ENCODE results near the gene SLC2A8. TPM values are rescaled to one million over a fixed set of nuclear protein-coding genes. Genes with fewer than 3 reads are reported as not detected.

The SLC2A8 gene
- polyA plus RNA-seq, 3 donors: 6.6 to 8.7 (median 6.6) TPM

GRCh38 chr9:127402401-127403090 is 5.6 kb downstream of the SLC2A8 start:
- Histone ChIP-seq H3K9ac (ENCODE audit: insufficient read depth, low read length, poor library complexity, severe bottlenecking) (no peak overlapping the region), H2AFZ (ENCODE audit: insufficient read depth, low read depth, low read length, poor library complexity, severe bottlenecking) (no peak overlapping the region), H3K36me3 (replicated peaks in 1 of 2; ENCODE audit: control insufficient read depth in 1 of 2, insufficient read depth in 2 of 2, low read length in 2 of 2) (peaks cover 0 to 4% of the 10 kb centered on the region in 2 donors), H3K4me3 (replicated peaks in 1 of 3; ENCODE audit: low read depth in 2 of 3, low read length in 3 of 3) (no peak overlapping the region), H3K9me3 (replicated peaks in 1 of 2; ENCODE audit: control insufficient read depth in 1 of 2, insufficient read depth in 1 of 2, low read length in 2 of 2) (no peaks in the 10 kb centered on the region), H3K27ac (ENCODE audit: low read depth in 1 of 2, low read length in 2 of 2) (no peak overlapping the region), H4K20me1 (ENCODE audit: insufficient read depth, low read length) (peaks cover 5% of the 10 kb centered on the region), H3K4me2 (replicated peaks; ENCODE audit: extremely low read depth, low read length, poor library complexity, severe bottlenecking) (no peak overlapping the region), H3K4me1 (ENCODE audit: control insufficient read depth in 1 of 2, insufficient read depth in 2 of 2, low read length in 2 of 2) (peaks cover 11 to 12% of the 10 kb centered on the region in 2 donors), H3K27me3 (ENCODE audit: control insufficient read depth in 2 of 2, insufficient read depth in 2 of 2, low read length in 2 of 2) (peaks cover 0 to 7% of the 10 kb centered on the region in 2 donors), H3K79me2 (ENCODE audit: insufficient read depth, low read length) (no peaks in the 10 kb centered on the region)
- TF ChIP-seq, protein P1, sequence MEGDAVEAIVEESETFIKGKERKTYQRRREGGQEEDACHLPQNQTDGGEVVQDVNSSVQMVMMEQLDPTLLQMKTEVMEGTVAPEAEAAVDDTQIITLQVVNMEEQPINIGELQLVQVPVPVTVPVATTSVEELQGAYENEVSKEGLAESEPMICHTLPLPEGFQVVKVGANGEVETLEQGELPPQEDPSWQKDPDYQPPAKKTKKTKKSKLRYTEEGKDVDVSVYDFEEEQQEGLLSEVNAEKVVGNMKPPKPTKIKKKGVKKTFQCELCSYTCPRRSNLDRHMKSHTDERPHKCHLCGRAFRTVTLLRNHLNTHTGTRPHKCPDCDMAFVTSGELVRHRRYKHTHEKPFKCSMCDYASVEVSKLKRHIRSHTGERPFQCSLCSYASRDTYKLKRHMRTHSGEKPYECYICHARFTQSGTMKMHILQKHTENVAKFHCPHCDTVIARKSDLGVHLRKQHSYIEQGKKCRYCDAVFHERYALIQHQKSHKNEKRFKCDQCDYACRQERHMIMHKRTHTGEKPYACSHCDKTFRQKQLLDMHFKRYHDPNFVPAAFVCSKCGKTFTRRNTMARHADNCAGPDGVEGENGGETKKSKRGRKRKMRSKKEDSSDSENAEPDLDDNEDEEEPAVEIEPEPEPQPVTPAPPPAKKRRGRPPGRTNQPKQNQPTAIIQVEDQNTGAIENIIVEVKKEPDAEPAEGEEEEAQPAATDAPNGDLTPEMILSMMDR (IDR thresholded peaks at IDR 0.05): no peak
- DNase-seq: no peak
- intact Hi-C loops (cut with micrococcal nuclease): no loop called here
- peaks cover 0 to 3% (median 0%) of the 10 kb centered on the region in 7 donors for H3K9me3 Mint-ChIP-seq
- H3K4me3 Mint-ChIP-seq: no peak overlapping the region
- no peak overlapping the region for H3K27ac Mint-ChIP-seq
- H3K36me3 Mint-ChIP-seq: peaks cover 7 to 9% of the 10 kb centered on the region in 2 donors
- peaks cover 7% of the 10 kb centered on the region for H3K4me1 Mint-ChIP-seq
- H3K27me3 Mint-ChIP-seq (ENCODE audit: low read depth in 3 of 3): peaks cover 8 to 17% (median 9%) of the 10 kb centered on the region in 3 donors
- WGBS (ENCODE audit: insufficient coverage): 67% methylated on average over 9 of the region's 18 CpGs

DNA sequence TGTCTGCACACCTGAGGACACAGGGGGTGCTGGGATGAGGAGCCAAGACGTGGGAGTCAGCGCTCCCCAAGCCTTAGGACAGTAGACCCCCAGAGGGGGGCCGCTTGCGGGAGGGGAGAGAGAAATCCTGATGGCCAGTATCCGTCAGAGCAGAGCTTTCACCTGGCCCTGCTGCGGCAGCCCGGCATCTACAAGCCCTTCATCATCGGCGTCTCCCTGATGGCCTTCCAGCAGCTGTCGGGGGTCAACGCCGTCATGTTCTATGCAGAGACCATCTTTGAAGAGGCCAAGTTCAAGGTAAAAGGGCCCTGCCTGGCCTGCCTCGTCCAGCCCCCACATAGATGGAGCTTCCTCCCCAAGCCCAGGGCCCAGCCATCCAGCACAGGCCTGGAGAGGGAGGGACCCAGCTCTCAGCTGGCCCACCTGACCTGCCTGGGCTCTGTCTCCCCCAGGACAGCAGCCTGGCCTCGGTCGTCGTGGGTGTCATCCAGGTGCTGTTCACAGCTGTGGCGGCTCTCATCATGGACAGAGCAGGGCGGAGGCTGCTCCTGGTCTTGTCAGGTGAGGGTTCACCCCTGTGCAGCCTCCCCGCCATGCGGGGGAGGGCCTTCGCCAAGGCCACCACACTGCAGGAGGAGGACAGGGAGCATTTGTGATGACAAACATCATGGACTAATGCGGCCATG is 6.7 kb downstream of the SLC2A8 start:
- 94% methylated on average over 18 of the region's 22 CpGs for WGBS (ENCODE audit: insufficient coverage)
- peaks cover 2% of the 10 kb centered on the region for H4K20me1 ChIP-seq (ENCODE audit: insufficient read depth, low read length)
- Mint-ChIP-seq H3K9me3 (no peaks in the 10 kb centered on the region), H3K36me3 (peaks cover 7 to 11% of the 10 kb centered on the region in 2 donors), H3K27me3 (ENCODE audit: low read depth in 3 of 3) (peaks cover 1 to 7% (median 2%) of the 10 kb centered on the region in 3 donors), H3K27ac (no peak overlapping the region), H3K4me1 (no peaks in the 10 kb centered on the region), H3K4me3 (no peak overlapping the region)
- no peak for DNase-seq
- intact Hi-C loops (cut with micrococcal nuclease): no loop called here
- no peaks in the 10 kb centered on the region for H3K27me3 ChIP-seq (ENCODE audit: control insufficient read depth in 2 of 2, insufficient read depth in 2 of 2, low read length in 2 of 2)
- no peak overlapping the region for H2AFZ ChIP-seq (ENCODE audit: insufficient read depth, low read depth, low read length, poor library complexity, severe bottlenecking)
- H3K79me2 ChIP-seq (ENCODE audit: insufficient read depth, low read length): no peaks in the 10 kb centered on the region
- no peak overlapping the region for H3K9ac ChIP-seq (ENCODE audit: insufficient read depth, low read length, poor library complexity, severe bottlenecking)
- no peak overlapping the region for H3K4me2 ChIP-seq (replicated peaks; ENCODE audit: extremely low read depth, low read length, poor library complexity, severe bottlenecking)
- H3K4me1 ChIP-seq (ENCODE audit: control insufficient read depth in 1 of 2, insufficient read depth in 2 of 2, low read length in 2 of 2): peaks cover 0 to under 1% of the 10 kb centered on the region in 2 donors
- H3K9me3 ChIP-seq (replicated peaks in 1 of 2; ENCODE audit: control insufficient read depth in 1 of 2, insufficient read depth in 1 of 2, low read length in 2 of 2): no peaks in the 10 kb centered on the region
- H3K27ac ChIP-seq (ENCODE audit: low read depth in 1 of 2, low read length in 2 of 2): no peak overlapping the region
- TF ChIP-seq, protein P1 (IDR thresholded peaks at IDR 0.05): no peak
- peaks cover 0 to 4% of the 10 kb centered on the region in 2 donors for H3K36me3 ChIP-seq (replicated peaks in 1 of 2; ENCODE audit: control insufficient read depth in 1 of 2, insufficient read depth in 2 of 2, low read length in 2 of 2)
- H3K4me3 ChIP-seq (replicated peaks in 1 of 3; ENCODE audit: low read depth in 2 of 3, low read length in 3 of 3): no peak overlapping the region

Measured in CD14-positive monocyte (primary cell).